GM18873 (cell line): ENCODE data around the gene TCEA2.

Experiments
- ATAC-seq: cut with Tn5 transposase; IDR thresholded peaks from one replicate; pipeline ENCODE4 v1.9.1; 2021; ENCODE audit warnings: mild to moderate bottlenecking, moderate library complexity, moderate number of reproducible peaks; ENCODE audit not compliant: unreplicated experiment, low FRiP score

The TCEA2 gene

GRCh38 chr20:64090165-64090564 lies 27.2 kb downstream of the TCEA2 start:
- ATAC-seq: no peak

- no peak for ATAC-seq
Measured at GRCh38 chr20:64091340-64091739, 28.3 kb downstream of the TCEA2 start.

- ATAC-seq: no peak
Measured at GRCh38 chr20:64091770-64092169, 28.8 kb downstream of the TCEA2 start.

GRCh38 chr20:64092258-64093012 lies 29.4 kb downstream of the TCEA2 start:
- ATAC-seq: no peak

- no peak for ATAC-seq
Measured at GRCh38 chr20:64093013-64093503, 30.1 kb downstream of the TCEA2 start.

GRCh38 chr20:64095455-64095854 lies 32.5 kb downstream of the TCEA2 start:
- ATAC-seq: no peak

- no peak for ATAC-seq
Measured at GRCh38 chr20:64095927-64096326, 32.9 kb downstream of the TCEA2 start.

GRCh38 chr20:64096535-64096934 lies 33.5 kb downstream of the TCEA2 start:
- ATAC-seq: no peak

GRCh38 chr20:64098471-64099013 lies 35.5 kb downstream of the TCEA2 start:
- no peak for ATAC-seq

- no peak for ATAC-seq
Measured at GRCh38 chr20:64099086-64099786, 36.2 kb downstream of the TCEA2 start.

- ATAC-seq: no peak
Measured at GRCh38 chr20:64099880-64100565, 37.0 kb downstream of the TCEA2 start.

- no peak for ATAC-seq
Measured at GRCh38 chr20:64100566-64100888, 37.5 kb downstream of the TCEA2 start.

- ATAC-seq: no peak
Measured at GRCh38 chr20:64100946-64101688, 38.1 kb downstream of the TCEA2 start.

GRCh38 chr20:64101731-64102621 lies 39.0 kb downstream of the TCEA2 start:
- ATAC-seq: no peak

- ATAC-seq: no peak
Measured at GRCh38 chr20:64102647-64103354, 39.8 kb downstream of the TCEA2 start.

- no peak for ATAC-seq
Measured at GRCh38 chr20:64103871-64104666, 41.1 kb downstream of the TCEA2 start.

- ATAC-seq: no peak
Measured at GRCh38 chr20:64104667-64105451, 41.9 kb downstream of the TCEA2 start.
